ENCODE results near the gene NF2. TPM values are rescaled to one million over a fixed set of nuclear protein-coding genes. Genes with fewer than 3 reads are reported as not detected.

NF2 gene
- total and polyA plus RNA-seq, 10 of the 15 experiments (the other 5 are each of a cell fraction or from before 2014, with no cell fraction given): 2.2 to 49.8 (median 22.5) TPM

DNA sequence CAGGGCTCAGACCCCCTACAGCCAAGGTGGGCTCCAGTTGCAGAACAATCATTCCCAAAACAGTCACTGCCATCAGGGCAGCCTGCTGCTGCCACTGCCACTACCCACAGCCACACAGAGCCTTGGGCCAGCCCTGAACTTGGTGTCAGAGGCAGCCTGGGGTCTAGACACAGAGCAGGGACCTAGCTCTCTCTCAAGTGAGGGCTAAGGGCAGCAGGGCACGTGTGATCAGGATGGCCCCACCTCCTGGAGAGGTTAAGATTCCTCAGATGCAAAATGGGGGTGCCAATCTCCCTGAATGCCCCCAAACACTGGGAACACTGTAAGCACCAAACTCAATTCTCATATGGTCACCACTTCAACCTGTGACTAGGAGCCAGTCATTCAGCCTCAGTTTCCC lies 132.0 kb downstream of the NF2 start:
- H3K36me3 ChIP-seq (ENCODE audit: control insufficient read depth in 2 of 2, insufficient read depth in 2 of 2, low read length in 1 of 2): no peaks in the 10 kb centered on the region; a peak in 1 of 4 replicates
- H4K20me1 ChIP-seq (ENCODE audit: control insufficient read depth, insufficient read depth): no peaks in the 10 kb centered on the region
- TF ChIP-seq, protein P1, sequence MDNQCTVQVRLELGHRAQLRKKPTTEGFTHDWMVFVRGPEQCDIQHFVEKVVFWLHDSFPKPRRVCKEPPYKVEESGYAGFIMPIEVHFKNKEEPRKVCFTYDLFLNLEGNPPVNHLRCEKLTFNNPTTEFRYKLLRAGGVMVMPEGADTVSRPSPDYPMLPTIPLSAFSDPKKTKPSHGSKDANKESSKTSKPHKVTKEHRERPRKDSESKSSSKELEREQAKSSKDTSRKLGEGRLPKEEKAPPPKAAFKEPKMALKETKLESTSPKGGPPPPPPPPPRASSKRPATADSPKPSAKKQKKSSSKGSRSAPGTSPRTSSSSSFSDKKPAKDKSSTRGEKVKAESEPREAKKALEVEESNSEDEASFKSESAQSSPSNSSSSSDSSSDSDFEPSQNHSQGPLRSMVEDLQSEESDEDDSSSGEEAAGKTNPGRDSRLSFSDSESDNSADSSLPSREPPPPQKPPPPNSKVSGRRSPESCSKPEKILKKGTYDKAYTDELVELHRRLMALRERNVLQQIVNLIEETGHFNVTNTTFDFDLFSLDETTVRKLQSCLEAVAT (IDR thresholded peaks at IDR 0.05): no peak
- ATAC-seq (no peak), DNase-seq (ENCODE audit: low read depth, low spot score) (no peak), FAIRE-seq (no peak)
- H2AFZ ChIP-seq (ENCODE audit: control insufficient read depth, low read depth, low read length): no peak overlapping the region
- in situ Hi-C loops (cut with MboI) (no loop called here), intact Hi-C loops (cut with micrococcal nuclease; ENCODE audit: unreplicated experiment) (no loop called here)
- no peaks in the 10 kb centered on the region for H3K27me3 ChIP-seq (replicated peaks in 1 of 2; ENCODE audit: control insufficient read depth in 2 of 2, insufficient read depth in 2 of 2, low read length in 1 of 2)
- H3K4me1 ChIP-seq (ENCODE audit: control insufficient read depth, insufficient read depth, low read length): peaks cover 3% of the 10 kb centered on the region; the same call in 1 of the 2 replicates
- H3K4me3 ChIP-seq: no peak overlapping the region
- no TSS peak for BruUV-seq (replicated peaks)
- RAD21 ChIA-PET (ENCODE audit: unreplicated experiment): no interaction called here
- WGBS (ENCODE audit: insufficient coverage, insufficient replicate concordance, low lambda C conversion rate, missing lambda C conversion rate): 40% methylated on average over 1 of the region's 1 CpG
- SMC1A ChIA-PET (ENCODE audit: uncharacterized antibody, unreplicated experiment): no interaction called here
- no peaks in the 10 kb centered on the region for H3K79me2 ChIP-seq (ENCODE audit: control insufficient read depth, insufficient read depth, low read length)
- H3K4me2 ChIP-seq (ENCODE audit: control insufficient read depth, insufficient read depth): no peak overlapping the region
- CTCF ChIA-PET: no interaction called here
- POLR2A ChIA-PET: no interaction called here
- H3K9me3 ChIP-seq (replicated peaks; ENCODE audit: control insufficient read depth, insufficient read depth, low read length): no peaks in the 10 kb centered on the region
- no peak overlapping the region for H3K9ac ChIP-seq (ENCODE audit: control insufficient read depth, insufficient read depth, low read length)
- H3K27ac ChIP-seq (ENCODE audit: control insufficient read depth, insufficient read depth): no peak overlapping the region

DNA sequence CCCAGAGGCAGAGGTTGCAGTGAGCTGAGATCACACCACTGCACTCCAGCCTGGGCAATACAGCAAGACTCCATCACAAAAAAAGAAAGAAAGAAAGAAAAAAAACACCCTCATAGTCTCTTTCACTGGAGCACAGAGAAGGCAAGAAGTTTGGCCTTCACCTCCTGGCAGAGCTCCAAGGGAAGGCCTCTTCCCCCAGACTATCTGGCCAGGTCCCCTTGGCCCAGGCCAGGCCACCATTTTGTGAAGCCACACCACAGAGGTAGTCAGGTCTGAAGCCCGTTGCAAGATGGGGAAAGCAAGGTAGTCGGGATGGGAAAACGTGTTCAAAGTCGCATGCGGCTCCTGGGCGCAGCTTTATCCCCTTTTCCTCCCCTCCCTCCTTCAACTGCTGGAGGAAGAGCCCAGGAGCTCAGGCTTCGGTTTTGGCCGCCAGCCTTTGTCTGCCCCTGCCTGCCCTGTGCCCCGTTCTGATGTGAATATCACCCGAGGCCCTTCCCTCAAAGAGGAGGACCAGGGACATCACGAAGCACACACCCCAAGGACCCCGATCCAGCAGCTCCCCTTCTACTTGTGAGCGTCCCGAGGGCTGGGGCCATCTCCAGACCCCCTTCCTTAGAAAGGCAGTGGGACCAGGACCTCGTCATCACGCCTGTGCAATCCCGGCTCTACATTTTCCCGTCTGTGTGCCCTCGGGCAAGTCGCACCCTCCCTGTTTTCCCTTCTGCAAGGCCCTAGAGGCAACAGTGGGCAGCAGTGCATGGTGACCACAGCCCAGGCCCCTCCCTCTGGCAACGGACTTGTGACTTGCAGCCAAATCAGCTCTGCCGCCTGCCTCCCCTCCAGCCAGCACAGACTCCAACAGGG lies 134.1 kb downstream of the NF2 start:
- ATAC-seq: no peak
- Histone ChIP-seq H3K27me3 (replicated peaks in 1 of 2; ENCODE audit: control insufficient read depth in 2 of 2, insufficient read depth in 2 of 2, low read length in 1 of 2) (no peaks in the 10 kb centered on the region), H3K9ac (ENCODE audit: control insufficient read depth, insufficient read depth, low read length) (no peak overlapping the region), H4K20me1 (ENCODE audit: control insufficient read depth, insufficient read depth) (no peaks in the 10 kb centered on the region), H3K27ac (ENCODE audit: control insufficient read depth, insufficient read depth) (no peak overlapping the region), H3K9me3 (replicated peaks; ENCODE audit: control insufficient read depth, insufficient read depth, low read length) (no peaks in the 10 kb centered on the region), H3K4me1 (ENCODE audit: control insufficient read depth, insufficient read depth, low read length) (peaks cover 3% of the 10 kb centered on the region; the same call in 1 of the 2 replicates), H3K4me2 (ENCODE audit: control insufficient read depth, insufficient read depth) (no peak overlapping the region), H2AFZ (ENCODE audit: control insufficient read depth, low read depth, low read length) (no peak overlapping the region), H3K36me3 (ENCODE audit: control insufficient read depth in 2 of 2, insufficient read depth in 2 of 2, low read length in 1 of 2) (no peaks in the 10 kb centered on the region; a peak in 1 of 4 replicates), H3K4me3 (no peak overlapping the region), H3K79me2 (ENCODE audit: control insufficient read depth, insufficient read depth, low read length) (no peaks in the 10 kb centered on the region)
- no peak for DNase-seq (ENCODE audit: low read depth, low spot score)
- in situ Hi-C loops (cut with MboI): no loop called here
- no TSS peak for BruUV-seq (replicated peaks)
- WGBS (ENCODE audit: insufficient coverage, insufficient replicate concordance, low lambda C conversion rate, missing lambda C conversion rate): 80% methylated on average over 22 of the region's 22 CpGs
- POLR2A ChIA-PET: interaction anchor here (0.9 kb wide), 1 partner anchor 17 kb away, joined by 4 read pairs; no protein-coding TSS in a partner anchor
- CTCF ChIA-PET: no interaction called here
- intact Hi-C loops (cut with micrococcal nuclease; ENCODE audit: unreplicated experiment): no loop called here
- RAD21 ChIA-PET (ENCODE audit: unreplicated experiment): no interaction called here
- no peak for FAIRE-seq
- SMC1A ChIA-PET (ENCODE audit: uncharacterized antibody, unreplicated experiment): no interaction called here
- TF ChIP-seq, protein P2, sequence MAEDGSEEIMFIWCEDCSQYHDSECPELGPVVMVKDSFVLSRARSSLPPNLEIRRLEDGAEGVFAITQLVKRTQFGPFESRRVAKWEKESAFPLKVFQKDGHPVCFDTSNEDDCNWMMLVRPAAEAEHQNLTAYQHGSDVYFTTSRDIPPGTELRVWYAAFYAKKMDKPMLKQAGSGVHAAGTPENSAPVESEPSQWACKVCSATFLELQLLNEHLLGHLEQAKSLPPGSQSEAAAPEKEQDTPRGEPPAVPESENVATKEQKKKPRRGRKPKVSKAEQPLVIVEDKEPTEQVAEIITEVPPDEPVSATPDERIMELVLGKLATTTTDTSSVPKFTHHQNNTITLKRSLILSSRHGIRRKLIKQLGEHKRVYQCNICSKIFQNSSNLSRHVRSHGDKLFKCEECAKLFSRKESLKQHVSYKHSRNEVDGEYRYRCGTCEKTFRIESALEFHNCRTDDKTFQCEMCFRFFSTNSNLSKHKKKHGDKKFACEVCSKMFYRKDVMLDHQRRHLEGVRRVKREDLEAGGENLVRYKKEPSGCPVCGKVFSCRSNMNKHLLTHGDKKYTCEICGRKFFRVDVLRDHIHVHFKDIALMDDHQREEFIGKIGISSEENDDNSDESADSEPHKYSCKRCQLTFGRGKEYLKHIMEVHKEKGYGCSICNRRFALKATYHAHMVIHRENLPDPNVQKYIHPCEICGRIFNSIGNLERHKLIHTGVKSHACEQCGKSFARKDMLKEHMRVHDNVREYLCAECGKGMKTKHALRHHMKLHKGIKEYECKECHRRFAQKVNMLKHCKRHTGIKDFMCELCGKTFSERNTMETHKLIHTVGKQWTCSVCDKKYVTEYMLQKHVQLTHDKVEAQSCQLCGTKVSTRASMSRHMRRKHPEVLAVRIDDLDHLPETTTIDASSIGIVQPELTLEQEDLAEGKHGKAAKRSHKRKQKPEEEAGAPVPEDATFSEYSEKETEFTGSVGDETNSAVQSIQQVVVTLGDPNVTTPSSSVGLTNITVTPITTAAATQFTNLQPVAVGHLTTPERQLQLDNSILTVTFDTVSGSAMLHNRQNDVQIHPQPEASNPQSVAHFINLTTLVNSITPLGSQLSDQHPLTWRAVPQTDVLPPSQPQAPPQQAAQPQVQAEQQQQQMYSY (CRISPR knock-in tag; IDR thresholded peaks at IDR 0.05): no peak
- TF ChIP-seq POLR2AphosphoS2 (IDR thresholded peaks at IDR 0.05; ENCODE audit: low read depth, low read length) (no peak), CBX3 (IDR thresholded peaks at IDR 0.05; ENCODE audit: borderline replicate concordance, low read depth) (no peak), BACH1 (IDR thresholded peaks at IDR 0.05; ENCODE audit: borderline replicate concordance) (no peak), NFYB (IDR thresholded peaks at IDR 0.05; ENCODE audit: insufficient read depth, low read depth, low read length) (no peak), KAT2A (conservative IDR thresholded peaks at IDR 0.05; ENCODE audit: control insufficient read depth, low read depth, low read length) (no peak), TARDBP (IDR thresholded peaks at IDR 0.05; ENCODE audit: borderline replicate concordance) (no peak), TAF1 (IDR thresholded peaks at IDR 0.05; ENCODE audit: borderline replicate concordance, low read depth, low read length) (no peak), IRF4 (IDR thresholded peaks at IDR 0.05; ENCODE audit: low read depth, low read length) (no peak), ZNF24 (IDR thresholded peaks at IDR 0.05) (no peak), NFYA (IDR thresholded peaks at IDR 0.05; ENCODE audit: borderline replicate concordance, low read depth, low read length) (no peak)

Data from GM12878 (cell line).